GM12878 (cell line): ENCODE results near the gene KDM4C.

ENCODE experiments used
- BRCA1 ChIP-seq: IDR thresholded peaks from 2 replicates; pipeline ENCODE4 v1.6.1; 2011; ENCODE audit warnings: low read depth, low read length, improper control_type of control experiment
- CBX5 ChIP-seq: sonication (generic); IDR thresholded peaks from 2 replicates; pipeline ENCODE4 v1.6.1; 2016; ENCODE audit warnings: low read depth, moderate library complexity, mild to moderate bottlenecking, inconsistent platforms
- NR2C2 ChIP-seq: IDR thresholded peaks from 2 replicates; pipeline ENCODE4 v1.6.1; 2011; ENCODE audit warnings: borderline replicate concordance, low read depth; ENCODE audit not compliant: control insufficient read depth, insufficient read length
- POLR2A ChIP-seq: IDR thresholded peaks from 2 replicates; pipeline ENCODE4 v1.6.1; 2011; ENCODE audit warnings: low read depth, mild to moderate bottlenecking, low read length
- POLR2AphosphoS5 ChIP-seq: IDR thresholded peaks from 2 replicates; pipeline ENCODE4 v1.6.1; 2011; ENCODE audit warnings: mild to moderate bottlenecking, low read length, inconsistent platforms
- RCOR1 ChIP-seq: conservative IDR thresholded peaks from 2 replicates; pipeline ENCODE4 v1.6.1; 2012; ENCODE audit warnings: low read depth, low read length, improper control_type of control experiment
- SUZ12 ChIP-seq: fragments of 200-600 bp; sonication (generic); IDR thresholded peaks from one replicate; pipeline ENCODE4 v1.6.1; 2018; ENCODE audit warnings: antibody characterized with exemption, mild to moderate bottlenecking; ENCODE audit not compliant: unreplicated experiment
- TAF1 ChIP-seq: IDR thresholded peaks from 2 replicates; pipeline ENCODE4 v1.6.1; 2011; ENCODE audit warnings: mild to moderate bottlenecking, low read depth, low read length, borderline replicate concordance
- TF ChIP-seq, protein P1 (sequence below), 3 experiments: IDR thresholded peaks in 2 of 3; conservative IDR thresholded peaks in 1 of 3; 2 replicates each; pipeline ENCODE4 v1.5.1; 2011; ENCODE audit warnings: low read depth in 3 of 3, low read length in 3 of 3, mild to moderate bottlenecking in 3 of 3, control low read depth in 2 of 3, moderate library complexity in 2 of 3, inconsistent platforms in 1 of 3, mixed read lengths in 1 of 3; ENCODE audit not compliant: control insufficient read depth in 2 of 3, insufficient read depth in 1 of 3; ENCODE audit errors: extremely low read depth in 1 of 3
- TF ChIP-seq, protein P2 (sequence below): fragments of 450-650 bp; IDR thresholded peaks from 2 replicates; pipeline ENCODE4 v1.6.1; 2017; ENCODE audit warnings: mild to moderate bottlenecking, low read depth, inconsistent platforms; ENCODE audit not compliant: poor library complexity, severe bottlenecking
- TF ChIP-seq, protein P3 (sequence below): IDR thresholded peaks from 2 replicates; pipeline ENCODE4 v1.6.1; 2011; ENCODE audit warnings: low read depth, mild to moderate bottlenecking, low read length, moderate library complexity, borderline replicate concordance; ENCODE audit errors: extremely low read depth
- TF ChIP-seq, protein P4 (sequence below): IDR thresholded peaks from 2 replicates; pipeline ENCODE4 v1.6.1; 2012; ENCODE audit warnings: low read depth, low read length, improper control_type of control experiment

DNA sequence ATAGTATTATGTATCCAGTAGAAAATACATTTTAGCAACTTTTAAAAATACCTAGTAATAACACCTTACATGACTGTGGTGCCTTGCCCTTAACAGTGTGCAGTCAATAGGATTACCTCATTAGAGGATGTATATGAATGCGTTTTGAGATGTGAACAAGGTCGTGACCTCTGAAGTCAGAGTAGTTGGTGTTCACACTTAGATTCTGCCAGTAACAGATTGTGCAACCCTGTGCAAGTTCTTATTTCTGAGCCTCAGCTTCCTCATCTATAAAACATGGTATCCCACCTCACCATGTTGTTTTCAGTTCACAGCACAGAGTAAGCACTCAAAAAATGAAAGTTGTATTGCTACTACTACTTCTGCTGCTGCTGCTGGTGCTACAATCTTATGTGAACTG is 347.3 kb downstream of the KDM4C start:
- TF ChIP-seq SUZ12 (no peak), BRCA1 (no peak), CBX5 (no peak), POLR2A (no peak), TAF1 (no peak), POLR2AphosphoS5 (no peak), NR2C2 (no peak), RCOR1 (no peak)
- TF ChIP-seq, protein P1, sequence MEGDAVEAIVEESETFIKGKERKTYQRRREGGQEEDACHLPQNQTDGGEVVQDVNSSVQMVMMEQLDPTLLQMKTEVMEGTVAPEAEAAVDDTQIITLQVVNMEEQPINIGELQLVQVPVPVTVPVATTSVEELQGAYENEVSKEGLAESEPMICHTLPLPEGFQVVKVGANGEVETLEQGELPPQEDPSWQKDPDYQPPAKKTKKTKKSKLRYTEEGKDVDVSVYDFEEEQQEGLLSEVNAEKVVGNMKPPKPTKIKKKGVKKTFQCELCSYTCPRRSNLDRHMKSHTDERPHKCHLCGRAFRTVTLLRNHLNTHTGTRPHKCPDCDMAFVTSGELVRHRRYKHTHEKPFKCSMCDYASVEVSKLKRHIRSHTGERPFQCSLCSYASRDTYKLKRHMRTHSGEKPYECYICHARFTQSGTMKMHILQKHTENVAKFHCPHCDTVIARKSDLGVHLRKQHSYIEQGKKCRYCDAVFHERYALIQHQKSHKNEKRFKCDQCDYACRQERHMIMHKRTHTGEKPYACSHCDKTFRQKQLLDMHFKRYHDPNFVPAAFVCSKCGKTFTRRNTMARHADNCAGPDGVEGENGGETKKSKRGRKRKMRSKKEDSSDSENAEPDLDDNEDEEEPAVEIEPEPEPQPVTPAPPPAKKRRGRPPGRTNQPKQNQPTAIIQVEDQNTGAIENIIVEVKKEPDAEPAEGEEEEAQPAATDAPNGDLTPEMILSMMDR (IDR thresholded peaks at IDR 0.05 in 2 of 3, conservative IDR thresholded peaks at IDR 0.05 in 1 of 3; ENCODE audit: control insufficient read depth in 2 of 3, extremely low read depth in 1 of 3, insufficient read depth in 1 of 3, low read depth in 3 of 3, low read length in 3 of 3), result no peak
- TF ChIP-seq, protein P2, sequence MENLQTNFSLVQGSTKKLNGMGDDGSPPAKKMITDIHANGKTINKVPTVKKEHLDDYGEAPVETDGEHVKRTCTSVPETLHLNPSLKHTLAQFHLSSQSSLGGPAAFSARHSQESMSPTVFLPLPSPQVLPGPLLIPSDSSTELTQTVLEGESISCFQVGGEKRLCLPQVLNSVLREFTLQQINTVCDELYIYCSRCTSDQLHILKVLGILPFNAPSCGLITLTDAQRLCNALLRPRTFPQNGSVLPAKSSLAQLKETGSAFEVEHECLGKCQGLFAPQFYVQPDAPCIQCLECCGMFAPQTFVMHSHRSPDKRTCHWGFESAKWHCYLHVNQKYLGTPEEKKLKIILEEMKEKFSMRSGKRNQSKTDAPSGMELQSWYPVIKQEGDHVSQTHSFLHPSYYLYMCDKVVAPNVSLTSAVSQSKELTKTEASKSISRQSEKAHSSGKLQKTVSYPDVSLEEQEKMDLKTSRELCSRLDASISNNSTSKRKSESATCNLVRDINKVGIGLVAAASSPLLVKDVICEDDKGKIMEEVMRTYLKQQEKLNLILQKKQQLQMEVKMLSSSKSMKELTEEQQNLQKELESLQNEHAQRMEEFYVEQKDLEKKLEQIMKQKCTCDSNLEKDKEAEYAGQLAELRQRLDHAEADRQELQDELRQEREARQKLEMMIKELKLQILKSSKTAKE, result no peak
- TF ChIP-seq, protein P3, sequence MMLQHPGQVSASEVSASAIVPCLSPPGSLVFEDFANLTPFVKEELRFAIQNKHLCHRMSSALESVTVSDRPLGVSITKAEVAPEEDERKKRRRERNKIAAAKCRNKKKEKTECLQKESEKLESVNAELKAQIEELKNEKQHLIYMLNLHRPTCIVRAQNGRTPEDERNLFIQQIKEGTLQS, result no peak
- TF ChIP-seq, protein P4, sequence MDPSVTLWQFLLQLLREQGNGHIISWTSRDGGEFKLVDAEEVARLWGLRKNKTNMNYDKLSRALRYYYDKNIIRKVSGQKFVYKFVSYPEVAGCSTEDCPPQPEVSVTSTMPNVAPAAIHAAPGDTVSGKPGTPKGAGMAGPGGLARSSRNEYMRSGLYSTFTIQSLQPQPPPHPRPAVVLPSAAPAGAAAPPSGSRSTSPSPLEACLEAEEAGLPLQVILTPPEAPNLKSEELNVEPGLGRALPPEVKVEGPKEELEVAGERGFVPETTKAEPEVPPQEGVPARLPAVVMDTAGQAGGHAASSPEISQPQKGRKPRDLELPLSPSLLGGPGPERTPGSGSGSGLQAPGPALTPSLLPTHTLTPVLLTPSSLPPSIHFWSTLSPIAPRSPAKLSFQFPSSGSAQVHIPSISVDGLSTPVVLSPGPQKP, result no peak
